ENCODE measurements around the gene PPP2R2D. TPM values are rescaled to one million over a fixed set of nuclear protein-coding genes. Genes with fewer than 3 reads are reported as not detected.
A peak's percentile ranks its signal among the peaks of the same experiment; 100 is the strongest.

PPP2R2D gene
- total RNA-seq, 4 donors from 2014 or later, result 39.2 to 79.0 (median 52.9) TPM

DNA sequence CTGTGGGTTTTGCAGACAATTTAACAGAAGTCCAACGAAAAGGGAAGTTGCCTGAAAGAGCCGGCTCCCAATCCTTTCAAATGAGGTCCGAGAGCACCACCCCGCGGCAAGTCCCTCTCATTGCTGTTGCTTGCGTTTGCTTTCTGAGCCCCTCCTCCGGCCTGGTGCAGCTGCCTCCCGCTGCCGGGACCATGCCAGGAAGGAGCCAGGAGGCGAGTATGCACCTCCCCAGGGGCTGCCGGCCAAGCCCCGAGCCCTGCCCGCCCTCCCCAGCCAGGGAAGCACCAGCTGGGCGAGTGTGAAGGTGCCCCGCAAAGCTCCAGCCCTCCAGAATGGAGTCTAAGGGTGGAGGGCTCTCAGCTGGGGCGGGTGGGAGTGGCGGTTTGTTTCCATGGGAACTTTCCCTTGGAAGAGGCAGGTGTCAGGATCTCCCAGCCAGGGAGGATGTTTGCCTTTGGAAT, 25.8 kb upstream of the PPP2R2D start:
- H3K36me3 ChIP-seq, result no peaks in the 10 kb centered on the region
- DNase-seq, result peak; percentile 72
- peaks cover 0 to 7% (median 2%) of the 10 kb centered on the region in 4 donors for H3K4me1 ChIP-seq
- no peak for TF ChIP-seq POLR2AphosphoS5 (IDR thresholded peaks at IDR 0.05)
- no peak for TF ChIP-seq POLR2A (IDR thresholded peaks at IDR 0.05)
- no peak for TF ChIP-seq EP300 (IDR thresholded peaks at IDR 0.05; ENCODE audit: low read depth)
- TF ChIP-seq, protein P1, sequence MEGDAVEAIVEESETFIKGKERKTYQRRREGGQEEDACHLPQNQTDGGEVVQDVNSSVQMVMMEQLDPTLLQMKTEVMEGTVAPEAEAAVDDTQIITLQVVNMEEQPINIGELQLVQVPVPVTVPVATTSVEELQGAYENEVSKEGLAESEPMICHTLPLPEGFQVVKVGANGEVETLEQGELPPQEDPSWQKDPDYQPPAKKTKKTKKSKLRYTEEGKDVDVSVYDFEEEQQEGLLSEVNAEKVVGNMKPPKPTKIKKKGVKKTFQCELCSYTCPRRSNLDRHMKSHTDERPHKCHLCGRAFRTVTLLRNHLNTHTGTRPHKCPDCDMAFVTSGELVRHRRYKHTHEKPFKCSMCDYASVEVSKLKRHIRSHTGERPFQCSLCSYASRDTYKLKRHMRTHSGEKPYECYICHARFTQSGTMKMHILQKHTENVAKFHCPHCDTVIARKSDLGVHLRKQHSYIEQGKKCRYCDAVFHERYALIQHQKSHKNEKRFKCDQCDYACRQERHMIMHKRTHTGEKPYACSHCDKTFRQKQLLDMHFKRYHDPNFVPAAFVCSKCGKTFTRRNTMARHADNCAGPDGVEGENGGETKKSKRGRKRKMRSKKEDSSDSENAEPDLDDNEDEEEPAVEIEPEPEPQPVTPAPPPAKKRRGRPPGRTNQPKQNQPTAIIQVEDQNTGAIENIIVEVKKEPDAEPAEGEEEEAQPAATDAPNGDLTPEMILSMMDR (IDR thresholded peaks at IDR 0.05), result peak; percentile 59 to 62 (median 62)
- H3K27me3 ChIP-seq, result peaks cover 30% of the 10 kb centered on the region
- intact Hi-C loops (cut with DNase I; ENCODE audit: low total_unique reads) (no loop called here), in situ Hi-C loops (cut with MboI; ENCODE audit: low pct_ligation_motif_present in 1 of 4, low pct_unique_long_range_greater_than_20kb in 1 of 4, low sequenced_read_pairs in 3 of 4) (loop anchor here in 2 of 4 donors (25.0 kb wide), 2 partner anchors 262 to 1688 kb away; no protein-coding TSS in a partner anchor)
- no peaks in the 10 kb centered on the region for H3K9me3 ChIP-seq
- H3K4me3 ChIP-seq, result no peak overlapping the region
- 0 to 1% methylated on average over 1 to 6 of the region's 17 CpGs for WGBS, 2 donors (ENCODE audit: low coverage in 1 of 2)
- no peak overlapping the region for H3K27ac ChIP-seq

DNA sequence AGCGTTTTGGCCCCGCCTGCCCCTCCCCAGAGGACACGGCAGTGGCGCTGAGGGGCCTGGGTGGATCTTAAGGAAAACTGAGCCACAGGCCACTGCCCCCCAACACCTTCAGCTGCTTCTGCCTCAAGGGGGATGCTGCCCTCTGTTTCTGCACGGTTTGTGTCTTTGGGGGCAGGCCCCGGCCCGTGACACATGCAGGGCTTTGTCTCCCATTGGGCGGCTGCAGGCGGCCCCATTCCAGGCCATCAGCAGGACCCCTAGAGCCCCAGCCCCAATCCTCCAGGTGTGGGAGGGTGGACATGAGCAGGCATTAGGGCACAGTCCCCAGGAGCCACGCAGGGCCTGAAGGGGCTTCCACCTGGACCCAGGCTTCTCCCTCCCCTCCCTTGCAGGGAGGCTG, 25.3 kb upstream of the PPP2R2D start:
- intact Hi-C loops (cut with DNase I; ENCODE audit: low total_unique reads) (no loop called here), in situ Hi-C loops (cut with MboI; ENCODE audit: low pct_ligation_motif_present in 1 of 4, low pct_unique_long_range_greater_than_20kb in 1 of 4, low sequenced_read_pairs in 3 of 4) (loop anchor here in 2 of 4 donors (25.0 kb wide), 2 partner anchors 262 to 1688 kb away; no protein-coding TSS in a partner anchor)
- WGBS, 2 donors (ENCODE audit: low coverage in 1 of 2), result 60% methylated on average over 1 of the region's 10 CpGs; no CpG with 5 or more reads in 1 of the 2 donors
- Histone ChIP-seq H3K4me3 (no peak overlapping the region), H3K27me3 (peaks cover 30% of the 10 kb centered on the region), H3K36me3 (no peaks in the 10 kb centered on the region), H3K9me3 (no peaks in the 10 kb centered on the region), H3K4me1 (peaks cover 0 to 7% (median 2%) of the 10 kb centered on the region in 4 donors), H3K27ac (no peak overlapping the region)
- DNase-seq, result no peak
- no peak for TF ChIP-seq EP300 (IDR thresholded peaks at IDR 0.05; ENCODE audit: low read depth)
- TF ChIP-seq, protein P1 (IDR thresholded peaks at IDR 0.05), result no peak
- no peak for TF ChIP-seq POLR2A (IDR thresholded peaks at IDR 0.05)
- TF ChIP-seq POLR2AphosphoS5 (IDR thresholded peaks at IDR 0.05), result no peak

DNA sequence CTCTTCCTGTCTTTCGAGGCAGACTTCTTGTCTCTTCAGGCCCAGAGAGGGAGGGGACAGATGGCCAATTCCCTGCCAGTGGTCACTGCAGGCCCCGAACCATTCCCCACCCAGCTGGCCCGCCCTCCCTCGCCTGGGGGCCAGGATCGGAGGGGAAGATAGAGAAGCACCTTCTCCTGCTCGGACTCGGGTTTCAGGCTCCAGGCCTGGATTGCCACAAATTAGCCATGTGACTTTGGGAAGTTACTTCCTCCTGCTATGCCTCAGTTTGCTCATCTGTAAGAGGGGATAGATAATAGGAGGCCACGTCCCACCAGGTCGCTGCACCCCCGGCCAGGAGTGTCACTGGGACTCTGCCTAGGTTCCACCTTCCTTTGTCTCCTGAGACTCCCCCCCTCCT, 24.8 kb upstream of the PPP2R2D start:
- in situ Hi-C loops (cut with MboI; ENCODE audit: low pct_ligation_motif_present in 1 of 4, low pct_unique_long_range_greater_than_20kb in 1 of 4, low sequenced_read_pairs in 3 of 4), result loop anchor here in 2 of 4 donors (25.0 kb wide), 2 partner anchors 261 to 1689 kb away; no protein-coding TSS in a partner anchor
- intact Hi-C loops (cut with DNase I; ENCODE audit: low total_unique reads), result no loop called here
- Histone ChIP-seq H3K27ac (no peak overlapping the region), H3K9me3 (no peaks in the 10 kb centered on the region), H3K36me3 (no peaks in the 10 kb centered on the region), H3K27me3 (peaks cover 30% of the 10 kb centered on the region), H3K4me1 (peaks cover 0 to 7% (median 2%) of the 10 kb centered on the region in 4 donors), H3K4me3 (no peak overlapping the region)
- TF ChIP-seq EP300 (IDR thresholded peaks at IDR 0.05; ENCODE audit: low read depth), result no peak
- no peak for DNase-seq
- WGBS, 2 donors (ENCODE audit: low coverage in 1 of 2), result 52 to 72% methylated on average over 2 to 10 of the region's 10 CpGs

DNA sequence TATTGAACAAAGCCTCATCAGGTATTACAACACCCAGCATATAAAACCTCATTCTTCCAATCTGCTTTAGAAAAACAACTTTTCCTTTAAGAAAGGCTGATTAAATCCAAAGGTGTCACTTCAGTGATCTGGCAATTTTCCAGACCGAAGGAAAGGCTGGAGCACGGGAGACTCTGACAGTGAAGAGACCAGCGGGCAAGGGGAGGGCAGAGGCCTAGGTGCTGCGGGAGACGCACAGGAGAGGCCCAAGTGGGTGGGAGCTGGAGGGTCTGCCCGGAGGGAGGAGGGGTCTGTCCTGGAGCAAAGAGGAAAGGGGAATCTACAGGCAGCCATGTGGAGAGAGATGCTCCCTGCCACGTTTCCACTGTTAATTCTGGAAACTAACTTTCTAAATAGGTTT, 24.3 kb upstream of the PPP2R2D start:
- Histone ChIP-seq H3K4me3 (no peak overlapping the region), H3K27ac (no peak overlapping the region), H3K27me3 (peaks cover 30% of the 10 kb centered on the region), H3K36me3 (no peaks in the 10 kb centered on the region), H3K4me1 (peaks cover 0 to 7% (median 2%) of the 10 kb centered on the region in 4 donors), H3K9me3 (no peaks in the 10 kb centered on the region)
- TF ChIP-seq, protein P1 (IDR thresholded peaks at IDR 0.05), result no peak
- TF ChIP-seq EP300 (IDR thresholded peaks at IDR 0.05; ENCODE audit: low read depth) (no peak), POLR2A (IDR thresholded peaks at IDR 0.05) (no peak), POLR2AphosphoS5 (IDR thresholded peaks at IDR 0.05) (no peak)
- in situ Hi-C loops (cut with MboI; ENCODE audit: low pct_ligation_motif_present in 1 of 4, low pct_unique_long_range_greater_than_20kb in 1 of 4, low sequenced_read_pairs in 3 of 4), result loop anchor here in 2 of 4 donors (25.0 kb wide), 2 partner anchors 261 to 1689 kb away; no protein-coding TSS in a partner anchor
- no peak for DNase-seq
- intact Hi-C loops (cut with DNase I; ENCODE audit: low total_unique reads), result no loop called here
- 20 to 50% methylated on average over 3 to 7 of the region's 7 CpGs for WGBS, 2 donors (ENCODE audit: low coverage in 1 of 2)

Data from transverse colon (tissue), 4 donors.